Activated CD8-positive, alpha-beta memory T cell treated with anti-CD3 and anti-CD28 coated beads, Interleukin-2, amount 50 U/mL, for 1 hour (primary cell): ENCODE measurements around the gene GMPR2.
"Not testable (repeated sequence)": the region's sequence is repeated elsewhere in the genome, so short reads cannot be mapped to it uniquely, and the experiment has no call there.

Source experiments
- DNase-seq: peaks from one replicate; pipeline ENCODE4 v3.0.0-alpha.2; 2020; ENCODE audit errors: extremely low read depth

GMPR2 gene

DNA sequence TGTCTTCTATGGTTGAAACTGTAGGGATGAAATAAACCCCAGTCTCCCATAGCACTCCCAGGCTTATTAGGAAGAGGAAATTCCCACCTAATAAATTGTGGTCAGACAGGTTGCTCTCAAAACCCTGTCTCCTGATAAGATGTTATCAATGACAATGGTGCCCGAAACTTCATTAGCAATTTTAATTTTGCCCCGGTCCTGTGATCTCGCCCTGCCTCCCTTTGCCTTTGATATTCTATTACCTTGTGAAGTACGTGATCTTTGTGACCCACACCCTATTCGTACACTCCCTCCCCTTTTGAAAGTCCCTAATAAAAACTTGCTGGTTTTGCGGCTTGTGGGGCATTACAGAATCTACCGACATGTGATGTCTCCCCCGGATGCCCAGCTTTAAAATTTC is 30.2 kb upstream of the GMPR2 start:
- not testable (repeated sequence) for DNase-seq

DNA sequence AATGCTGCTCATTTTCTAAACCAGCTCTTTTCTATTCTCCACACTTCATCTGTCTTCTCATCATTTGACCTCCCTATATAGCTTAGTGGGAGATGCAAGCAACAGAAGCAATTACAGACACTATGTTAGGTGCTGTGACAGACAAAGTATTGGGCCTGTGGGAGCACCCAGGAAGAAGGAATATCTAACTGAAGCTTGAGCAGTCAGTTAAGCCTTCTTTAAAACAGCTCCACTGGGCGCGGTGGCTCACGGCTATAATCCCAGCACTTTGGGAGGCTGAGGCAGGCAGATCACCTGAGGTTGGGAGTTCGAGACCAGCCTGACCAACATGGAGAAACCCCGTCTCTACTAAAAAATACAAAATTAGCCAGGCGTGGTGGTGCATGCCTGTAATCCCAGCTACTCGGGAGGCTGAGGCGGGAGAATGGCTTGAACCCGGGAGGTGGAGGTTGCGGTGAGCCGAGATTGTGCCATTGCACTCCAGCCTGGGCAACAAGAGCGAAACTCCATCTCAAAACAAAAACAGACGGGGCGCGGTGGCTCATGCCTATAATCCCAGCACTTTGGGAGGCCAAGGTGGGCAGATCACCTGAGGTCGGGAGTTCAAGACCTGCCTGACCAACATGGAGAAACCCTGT is 29.4 kb upstream of the GMPR2 start:
- not testable (repeated sequence) for DNase-seq

DNA sequence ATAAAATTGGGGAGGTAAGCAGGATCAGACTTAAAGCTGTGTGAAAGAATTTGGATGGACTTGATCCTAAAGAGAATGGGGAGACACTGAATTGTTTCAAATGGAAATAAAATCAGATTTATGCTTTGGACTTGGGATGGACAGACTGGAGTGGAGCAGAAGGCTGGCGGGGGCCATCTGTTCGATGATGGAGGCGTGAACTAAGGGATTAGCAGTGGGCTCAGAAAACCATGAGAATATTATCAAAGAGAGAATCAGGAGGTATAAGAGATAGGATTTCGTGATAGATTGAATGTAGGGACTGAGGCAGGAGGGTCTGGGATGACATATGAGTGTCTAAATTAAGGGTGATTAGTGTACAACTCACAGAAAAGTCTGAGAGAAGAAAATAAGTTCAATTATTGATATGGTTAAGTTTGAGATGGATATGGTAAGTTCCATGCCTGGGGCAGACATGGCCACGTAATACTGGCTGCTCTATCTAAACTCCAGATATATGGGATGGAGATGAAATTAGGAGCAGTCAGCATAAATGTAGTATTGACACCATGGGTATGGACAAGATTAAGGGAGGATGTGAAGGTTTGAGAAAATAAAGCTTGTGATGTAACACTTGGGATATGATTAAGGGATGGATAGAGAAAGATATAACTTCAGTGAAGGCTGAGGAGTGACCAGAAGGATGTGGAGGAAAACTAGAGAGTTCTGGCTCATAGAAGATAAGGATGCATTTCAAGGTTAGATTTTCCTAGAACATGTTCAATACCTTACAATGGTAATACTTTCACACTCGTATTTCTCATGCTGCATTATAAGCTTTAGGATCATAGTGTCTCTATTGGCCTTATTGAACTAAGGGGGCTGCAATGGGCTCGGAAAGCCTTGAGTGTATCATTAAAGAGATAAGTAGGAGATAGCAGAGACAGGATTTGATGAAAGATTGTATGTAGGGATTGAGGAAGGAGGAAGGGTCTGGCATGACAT is 28.3 kb upstream of the GMPR2 start:
- no peak for DNase-seq

DNA sequence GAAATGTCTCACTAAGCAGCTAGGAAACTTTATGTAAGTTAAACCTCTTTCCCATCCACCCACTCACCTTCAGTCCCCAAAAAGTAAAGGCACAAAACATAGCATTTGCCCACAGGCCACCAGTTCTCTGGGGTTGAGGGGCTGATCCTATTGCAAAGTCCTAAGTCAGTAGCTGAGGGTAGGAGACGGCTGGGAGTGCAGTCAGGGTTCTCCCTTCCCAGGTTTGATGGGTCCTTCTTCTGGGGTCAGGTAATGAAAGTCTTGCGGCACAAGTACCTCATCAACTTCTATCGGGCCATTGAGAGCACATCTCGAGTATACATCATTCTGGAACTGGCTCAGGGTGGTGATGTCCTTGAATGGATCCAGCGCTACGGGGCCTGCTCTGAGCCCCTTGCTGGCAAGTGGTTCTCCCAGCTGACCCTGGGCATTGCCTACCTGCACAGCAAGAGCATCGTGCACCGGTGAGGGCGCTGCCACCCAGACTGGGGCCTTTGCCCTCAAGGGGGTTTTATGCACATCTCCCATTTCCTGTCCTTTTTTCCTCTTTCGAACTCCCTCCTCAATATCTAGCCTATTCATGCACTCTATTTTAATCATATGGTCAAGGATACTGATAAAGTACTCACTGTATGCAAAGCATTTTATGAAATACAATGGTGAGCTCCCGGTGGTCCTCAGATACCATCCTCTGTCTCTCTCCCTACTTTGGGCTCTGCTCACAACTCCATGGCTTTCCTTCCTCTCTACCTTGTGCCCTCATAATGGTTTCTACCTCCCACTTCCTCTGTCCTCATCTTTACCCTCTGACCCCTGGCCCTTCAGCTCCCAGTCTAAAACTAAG is 26.2 kb upstream of the GMPR2 start:
- DNase-seq = no peak

DNA sequence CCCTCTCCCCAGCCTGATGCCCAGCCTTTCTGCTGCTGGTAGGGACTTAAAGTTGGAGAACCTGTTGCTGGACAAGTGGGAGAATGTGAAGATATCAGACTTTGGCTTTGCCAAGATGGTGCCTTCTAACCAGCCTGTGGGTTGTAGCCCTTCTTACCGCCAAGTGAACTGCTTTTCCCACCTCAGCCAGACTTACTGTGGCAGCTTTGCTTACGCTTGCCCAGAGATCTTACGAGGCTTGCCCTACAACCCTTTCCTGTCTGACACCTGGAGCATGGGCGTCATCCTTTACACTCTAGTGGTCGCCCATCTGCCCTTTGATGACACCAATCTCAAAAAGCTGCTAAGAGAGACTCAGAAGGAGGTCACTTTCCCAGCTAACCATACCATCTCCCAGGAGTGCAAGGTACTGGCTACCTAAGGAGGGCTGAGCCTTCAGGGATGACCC is 25.6 kb upstream of the GMPR2 start:
- no peak for DNase-seq

DNA sequence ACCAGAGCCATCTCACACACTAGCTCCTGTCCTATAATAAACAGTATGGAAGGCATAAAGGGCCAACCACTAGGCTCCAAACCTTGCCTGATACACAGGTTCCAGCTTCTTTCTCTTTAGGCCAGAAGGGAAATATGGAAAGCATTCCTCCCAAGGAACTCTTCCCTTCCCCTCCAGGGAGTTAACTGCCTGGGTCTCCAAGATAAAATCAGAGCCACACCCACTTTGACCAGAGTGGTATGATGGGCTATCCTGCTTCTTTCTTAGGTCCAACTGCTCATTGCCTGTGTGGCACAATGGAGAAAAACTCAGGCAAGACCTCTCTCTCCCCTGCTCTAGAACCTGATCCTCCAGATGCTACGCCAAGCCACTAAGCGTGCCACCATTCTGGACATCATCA is 25.1 kb upstream of the GMPR2 start:
- DNase-seq = no peak

DNA sequence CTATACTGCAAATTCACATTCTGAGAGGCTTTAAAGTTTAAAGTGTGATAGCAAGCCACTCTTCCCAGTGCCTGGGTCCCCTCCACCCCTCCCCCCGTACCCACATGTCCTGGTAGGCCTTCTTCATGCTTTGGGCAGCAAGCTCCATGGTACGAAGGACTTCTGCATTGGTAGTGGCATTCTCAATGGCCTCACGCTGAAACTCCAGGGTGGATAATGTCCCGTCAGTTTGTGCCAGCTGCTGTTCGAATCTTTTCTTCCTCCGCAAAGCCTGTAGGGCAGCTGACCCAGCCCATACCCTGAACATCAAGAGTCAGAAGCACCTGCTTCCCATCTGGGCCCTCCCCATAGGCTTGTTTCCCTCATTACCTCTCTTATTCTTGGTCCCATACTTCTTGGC is 21.4 kb upstream of the GMPR2 start:
- no peak for DNase-seq

DNA sequence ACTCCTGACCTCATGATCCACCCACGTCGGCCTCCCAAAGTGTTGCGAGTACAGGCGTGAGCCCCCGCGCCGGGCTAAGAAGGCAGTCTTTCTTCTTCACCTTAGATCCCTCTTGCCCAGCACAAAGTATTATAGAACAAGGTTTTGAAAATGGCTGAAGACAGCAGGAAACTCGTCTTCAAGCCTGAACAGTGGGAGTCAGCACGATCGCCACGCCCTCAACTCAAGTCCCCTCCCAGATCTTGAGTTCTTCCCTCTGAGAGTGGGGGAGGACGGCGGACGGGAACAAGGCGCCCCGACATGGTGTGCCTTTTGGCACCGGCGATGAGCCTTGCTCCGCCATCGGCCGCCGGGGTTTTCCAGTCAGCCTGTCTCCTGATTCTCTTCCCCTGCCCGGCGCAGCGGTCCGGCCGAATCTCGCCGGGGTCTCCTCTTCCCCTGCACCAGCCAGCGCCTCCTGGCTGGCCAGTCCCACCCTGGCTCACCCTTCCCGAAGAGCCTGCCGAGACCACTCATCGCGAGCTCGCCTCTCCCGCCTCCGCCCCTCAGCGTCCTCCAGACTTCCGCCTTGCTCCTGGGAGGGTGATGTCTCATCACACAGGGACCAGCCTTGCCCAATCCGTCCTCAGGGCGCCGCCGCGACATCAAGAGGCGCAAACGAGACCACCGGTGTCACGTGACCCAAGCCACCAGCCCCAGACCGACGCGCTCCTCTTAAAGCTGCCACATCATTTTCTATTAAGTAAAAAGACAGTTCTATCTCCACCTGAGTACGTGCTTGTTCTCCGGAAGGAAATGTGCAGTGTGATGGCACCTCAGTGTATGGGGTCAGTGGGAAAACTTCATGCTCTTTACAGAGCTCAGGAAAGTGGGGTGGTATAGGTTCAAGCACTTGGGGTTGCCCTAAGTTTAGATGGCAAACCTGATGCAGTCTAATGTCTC is 19.5 kb upstream of the GMPR2 start, which contains the start of gene CHMP4A:
CHMP4A (minus strand) TSS at position 565 of the 942 bp plus-strand sequence; CDS start at position 516, 49 bp downstream.
- DNase-seq = peak; percentile 97

DNA sequence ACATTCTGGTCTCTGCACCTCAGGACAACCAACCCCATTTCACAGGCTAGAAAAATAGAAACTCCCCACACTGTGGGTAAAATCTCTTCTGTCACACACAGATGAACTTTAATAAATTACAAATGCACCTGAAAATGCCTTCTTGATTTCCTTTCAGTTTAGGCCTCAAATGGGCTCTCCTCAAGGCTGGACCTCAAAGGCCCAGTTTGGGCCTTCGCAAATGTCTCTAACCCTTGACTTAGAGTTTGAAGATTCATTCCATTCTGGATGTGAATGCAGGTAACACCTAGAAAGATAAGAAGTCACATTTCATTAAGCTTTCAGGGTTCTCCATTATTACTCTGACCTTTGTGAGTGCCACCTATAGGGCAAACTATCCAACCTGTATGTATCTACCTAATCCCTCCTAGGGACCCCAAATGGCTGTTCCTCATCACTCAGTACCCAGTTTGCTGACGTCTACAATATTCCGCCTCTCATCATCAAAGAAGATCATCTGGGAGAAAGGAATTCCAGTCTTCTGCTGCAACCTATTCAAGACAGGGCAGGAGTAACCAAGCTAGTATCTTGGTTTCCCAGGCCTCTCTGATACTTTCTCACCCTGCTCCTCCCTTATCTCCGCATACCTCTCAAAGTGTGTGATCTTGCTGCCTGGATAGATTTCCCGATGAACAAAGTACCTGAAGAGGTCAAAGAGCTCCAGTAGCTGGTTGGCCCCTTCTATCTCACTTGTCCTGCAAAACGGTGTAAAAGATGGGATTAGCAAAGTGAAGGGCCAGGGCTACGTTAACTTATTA is 18.7 kb upstream of the GMPR2 start:
- no peak for DNase-seq

DNA sequence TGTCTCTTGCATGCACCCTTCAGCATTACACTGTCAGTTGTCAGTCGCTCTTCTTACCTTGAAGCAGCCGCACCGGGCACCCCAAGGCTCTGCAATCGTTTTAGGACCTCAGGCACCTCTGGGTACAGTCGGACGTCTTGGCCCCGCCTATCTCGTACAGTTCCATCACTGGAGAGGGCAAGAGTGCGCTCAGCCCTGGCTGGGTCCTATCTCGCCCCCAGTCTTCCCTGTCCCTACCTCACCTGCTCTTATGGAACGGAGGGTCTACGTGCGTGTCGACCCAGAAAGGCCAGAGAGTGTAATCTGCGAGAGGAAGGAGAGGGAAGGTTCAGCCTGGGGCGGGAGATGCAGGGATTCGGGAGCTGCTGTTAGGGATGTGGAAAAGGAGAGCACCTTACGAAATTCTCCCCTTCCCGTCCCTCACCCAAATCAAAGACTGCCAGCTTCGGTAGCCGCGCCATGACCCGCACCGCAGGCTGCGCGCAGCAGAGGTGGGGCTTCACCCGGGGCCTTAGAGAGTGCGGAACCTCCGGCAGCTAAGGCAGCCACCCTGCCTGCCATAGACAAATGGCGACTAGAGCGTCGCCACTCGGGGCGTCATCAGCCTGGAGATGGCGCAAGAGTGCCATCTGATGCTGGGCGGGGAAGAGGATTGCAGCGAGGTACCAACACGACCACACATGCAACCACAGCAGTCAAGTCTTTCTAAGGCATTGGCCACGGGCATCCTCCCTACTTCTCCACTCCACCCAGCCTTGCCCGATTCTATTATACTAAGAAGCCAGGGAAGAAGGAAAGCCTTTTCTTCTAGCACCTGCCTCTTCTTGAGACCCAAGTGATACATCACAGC is 17.0 kb upstream of the GMPR2 start, which contains the start of gene MDP1:
MDP1 (minus strand) TSS at position 572 of the 850 bp plus-strand sequence; CDS start at position 461, 111 bp downstream.
- peak; percentile 61 for DNase-seq

DNA sequence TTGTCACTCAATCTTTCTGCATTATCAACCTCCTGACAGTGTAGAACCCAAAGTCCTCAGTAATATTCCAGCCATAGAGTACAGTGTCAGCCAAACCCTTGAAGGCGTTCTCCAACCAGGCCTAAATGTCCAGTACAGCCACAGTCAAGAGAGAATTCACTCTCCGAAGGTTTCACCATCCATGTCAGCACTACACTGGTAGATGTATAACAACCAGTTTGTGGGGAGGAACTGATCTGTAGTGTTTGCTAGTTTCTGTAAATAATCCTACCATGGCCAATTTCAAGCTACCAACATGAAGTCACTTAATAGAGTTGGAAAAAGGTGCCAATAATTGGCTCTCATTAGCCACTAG is 16.4 kb upstream of the GMPR2 start:
- DNase-seq = no peak

DNA sequence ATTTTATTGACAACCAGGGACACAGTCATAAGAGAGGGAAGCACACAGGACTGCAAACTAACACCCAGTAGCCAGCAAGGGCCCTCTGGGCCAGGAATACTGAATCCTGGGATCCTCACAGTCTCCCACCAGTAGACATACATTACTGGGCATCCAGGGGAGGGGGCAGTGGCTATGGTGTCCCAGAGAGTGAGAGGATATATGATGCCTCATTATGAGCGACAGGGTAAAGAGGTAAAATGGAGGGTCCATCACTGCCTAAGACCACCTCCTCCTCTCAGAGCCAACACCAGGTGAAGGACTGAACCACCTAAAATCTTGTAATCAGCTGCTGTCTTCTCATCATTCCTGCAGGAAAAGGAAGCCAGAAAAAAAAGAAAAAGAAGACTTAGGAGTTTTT is 15.9 kb upstream of the GMPR2 start:
- not testable (repeated sequence) for DNase-seq

DNA sequence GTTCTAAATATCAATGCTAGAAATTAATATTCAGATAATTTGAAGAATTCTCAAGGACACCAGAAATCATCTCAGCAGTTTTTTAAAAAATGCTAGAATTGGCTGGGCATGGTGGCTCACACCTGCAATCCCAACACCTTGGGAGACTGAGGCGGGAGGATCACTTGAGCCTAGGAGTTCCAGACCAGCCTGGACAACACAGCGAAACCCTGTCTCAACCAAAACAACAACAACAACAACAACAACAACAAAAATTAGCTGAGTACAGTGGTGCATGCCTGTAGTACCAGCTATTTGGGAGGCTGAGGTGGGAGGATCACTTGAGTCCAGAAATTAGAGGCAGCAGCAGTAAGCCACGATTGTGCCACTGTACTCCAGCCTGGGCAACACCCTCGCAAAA is 13.6 kb upstream of the GMPR2 start:
- DNase-seq = no peak

DNA sequence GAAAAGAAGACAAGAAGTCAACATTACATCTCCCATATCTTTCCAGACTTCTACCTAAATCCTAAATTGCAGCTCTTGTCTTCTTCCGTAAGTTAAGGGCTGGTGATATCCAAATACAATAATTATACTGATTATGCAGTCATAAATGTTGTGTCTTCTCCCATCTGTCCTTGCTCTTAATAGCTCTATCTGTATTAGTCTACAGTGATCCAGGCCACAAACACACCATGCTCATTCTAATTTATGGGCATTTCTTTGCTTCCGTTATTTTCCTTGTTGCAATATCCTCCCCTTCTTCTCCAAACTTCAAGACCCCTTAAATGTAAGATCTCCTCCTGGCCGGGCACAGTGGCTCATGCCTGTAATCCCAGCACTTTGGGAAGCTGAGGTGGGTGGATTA is 13.2 kb upstream of the GMPR2 start:
- DNase-seq = no peak

DNA sequence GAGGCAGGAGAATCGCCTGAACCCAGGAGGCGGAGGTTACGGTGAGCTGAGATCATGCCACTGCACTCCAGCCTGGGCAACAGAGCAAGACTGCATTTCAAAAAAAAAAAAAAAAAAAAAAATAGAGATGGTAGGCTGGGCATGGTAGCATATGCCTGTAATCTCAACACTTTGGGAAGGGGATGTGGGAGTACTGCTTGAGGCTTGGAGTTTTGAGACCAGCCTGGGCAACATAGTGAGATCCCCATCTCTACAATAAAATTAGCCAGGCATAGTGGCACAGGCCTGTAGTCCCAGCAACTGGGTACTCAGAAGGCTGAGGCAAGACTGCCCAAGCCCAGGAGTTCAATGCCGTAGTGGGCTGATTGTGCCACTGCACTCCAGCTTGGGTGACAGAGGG is 9.7 kb upstream of the GMPR2 start:
- DNase-seq = not testable (repeated sequence)

DNA sequence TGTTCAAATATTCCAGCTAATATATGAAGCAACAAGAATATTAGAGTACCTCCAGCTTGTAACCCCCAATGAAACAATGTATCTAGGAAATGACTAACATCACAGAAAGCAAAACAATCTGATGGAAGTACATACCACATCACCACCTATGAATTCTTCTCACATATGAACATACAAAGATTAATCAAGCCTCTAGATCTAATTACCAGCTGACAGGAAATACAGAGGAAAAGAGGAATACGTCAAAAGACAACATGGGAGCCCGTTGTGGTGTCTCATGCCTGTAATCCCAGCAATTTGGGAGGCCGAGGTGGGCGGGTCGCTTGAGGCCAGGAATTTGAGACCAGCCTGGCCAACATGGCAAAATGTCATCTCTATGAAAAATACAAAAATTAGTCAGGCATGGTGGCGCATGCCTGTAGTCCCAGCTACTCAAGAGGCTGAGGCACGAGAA is 8.1 kb upstream of the GMPR2 start:
- DNase-seq = no peak

DNA sequence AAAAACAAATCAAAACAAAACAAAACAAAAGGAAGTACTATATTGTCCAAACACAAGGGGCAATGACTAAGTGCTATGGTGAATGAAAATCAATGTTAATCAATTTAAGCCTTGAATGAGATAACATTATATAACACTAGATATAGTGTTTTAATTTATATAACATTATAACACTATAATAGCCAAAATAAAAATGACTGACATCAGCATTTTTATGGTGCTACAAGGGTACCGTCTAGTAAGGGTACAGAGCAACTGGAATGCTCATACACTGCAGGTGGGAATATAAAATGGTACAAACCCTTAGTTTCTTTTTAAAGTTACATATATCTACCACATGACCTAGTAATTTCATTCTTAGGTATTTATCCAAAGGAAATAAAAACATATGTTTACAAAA is 6.3 kb upstream of the GMPR2 start:
- DNase-seq = no peak

DNA sequence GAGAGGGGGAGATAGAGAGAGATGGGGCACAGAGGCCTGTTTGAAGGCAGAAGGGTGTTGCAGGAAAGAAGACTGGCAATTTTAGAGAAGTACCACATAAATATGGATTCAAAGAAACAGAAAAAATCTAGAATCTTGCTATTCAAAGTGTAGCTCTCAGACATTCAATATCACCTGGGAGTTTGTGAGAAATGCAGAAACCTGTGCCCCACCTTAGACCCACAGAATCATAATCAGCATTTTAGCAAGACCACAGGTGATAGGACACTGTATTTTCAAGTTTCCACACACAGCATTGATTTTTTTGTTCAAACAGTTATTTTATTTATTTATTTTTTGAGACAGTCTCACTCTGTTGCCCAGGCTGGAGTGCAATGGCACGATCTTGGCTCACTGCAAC is 3.8 kb upstream of the GMPR2 start:
- no peak for DNase-seq
